ENCODE results near the gene SIL1.

DNA sequence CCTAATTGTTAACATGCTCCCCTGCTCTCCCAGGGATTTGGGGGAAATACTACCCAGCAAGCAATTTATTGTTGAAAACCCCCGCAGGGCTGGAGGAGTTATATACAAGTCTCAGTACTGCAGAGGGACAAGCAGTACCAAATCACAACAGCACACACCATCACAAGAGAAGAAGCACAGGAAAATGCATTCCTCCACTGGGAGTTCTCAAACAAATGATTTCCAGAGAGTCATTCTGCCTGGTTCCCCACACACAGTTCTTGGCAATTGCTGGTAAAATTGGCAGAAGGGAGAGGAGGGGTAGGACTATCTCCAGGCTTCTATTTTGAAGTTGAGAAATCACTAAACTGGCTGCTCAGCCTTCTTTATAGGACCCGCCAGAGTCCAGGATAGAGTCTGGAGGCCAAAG is 16.8 kb downstream of the SIL1 start:
- TF ChIP-seq, protein P1, sequence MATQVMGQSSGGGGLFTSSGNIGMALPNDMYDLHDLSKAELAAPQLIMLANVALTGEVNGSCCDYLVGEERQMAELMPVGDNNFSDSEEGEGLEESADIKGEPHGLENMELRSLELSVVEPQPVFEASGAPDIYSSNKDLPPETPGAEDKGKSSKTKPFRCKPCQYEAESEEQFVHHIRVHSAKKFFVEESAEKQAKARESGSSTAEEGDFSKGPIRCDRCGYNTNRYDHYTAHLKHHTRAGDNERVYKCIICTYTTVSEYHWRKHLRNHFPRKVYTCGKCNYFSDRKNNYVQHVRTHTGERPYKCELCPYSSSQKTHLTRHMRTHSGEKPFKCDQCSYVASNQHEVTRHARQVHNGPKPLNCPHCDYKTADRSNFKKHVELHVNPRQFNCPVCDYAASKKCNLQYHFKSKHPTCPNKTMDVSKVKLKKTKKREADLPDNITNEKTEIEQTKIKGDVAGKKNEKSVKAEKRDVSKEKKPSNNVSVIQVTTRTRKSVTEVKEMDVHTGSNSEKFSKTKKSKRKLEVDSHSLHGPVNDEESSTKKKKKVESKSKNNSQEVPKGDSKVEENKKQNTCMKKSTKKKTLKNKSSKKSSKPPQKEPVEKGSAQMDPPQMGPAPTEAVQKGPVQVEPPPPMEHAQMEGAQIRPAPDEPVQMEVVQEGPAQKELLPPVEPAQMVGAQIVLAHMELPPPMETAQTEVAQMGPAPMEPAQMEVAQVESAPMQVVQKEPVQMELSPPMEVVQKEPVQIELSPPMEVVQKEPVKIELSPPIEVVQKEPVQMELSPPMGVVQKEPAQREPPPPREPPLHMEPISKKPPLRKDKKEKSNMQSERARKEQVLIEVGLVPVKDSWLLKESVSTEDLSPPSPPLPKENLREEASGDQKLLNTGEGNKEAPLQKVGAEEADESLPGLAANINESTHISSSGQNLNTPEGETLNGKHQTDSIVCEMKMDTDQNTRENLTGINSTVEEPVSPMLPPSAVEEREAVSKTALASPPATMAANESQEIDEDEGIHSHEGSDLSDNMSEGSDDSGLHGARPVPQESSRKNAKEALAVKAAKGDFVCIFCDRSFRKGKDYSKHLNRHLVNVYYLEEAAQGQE (IDR thresholded peaks at IDR 0.05; ENCODE audit: borderline replicate concordance) = no peak
- TF ChIP-seq, protein P1 (CRISPR knock-in tag; IDR thresholded peaks at IDR 0.05; ENCODE audit: low read depth) = no peak
- TF ChIP-seq ATF4 (CRISPR knock-in tag; IDR thresholded peaks at IDR 0.05) = no peak
- TF ChIP-seq, protein P2, sequence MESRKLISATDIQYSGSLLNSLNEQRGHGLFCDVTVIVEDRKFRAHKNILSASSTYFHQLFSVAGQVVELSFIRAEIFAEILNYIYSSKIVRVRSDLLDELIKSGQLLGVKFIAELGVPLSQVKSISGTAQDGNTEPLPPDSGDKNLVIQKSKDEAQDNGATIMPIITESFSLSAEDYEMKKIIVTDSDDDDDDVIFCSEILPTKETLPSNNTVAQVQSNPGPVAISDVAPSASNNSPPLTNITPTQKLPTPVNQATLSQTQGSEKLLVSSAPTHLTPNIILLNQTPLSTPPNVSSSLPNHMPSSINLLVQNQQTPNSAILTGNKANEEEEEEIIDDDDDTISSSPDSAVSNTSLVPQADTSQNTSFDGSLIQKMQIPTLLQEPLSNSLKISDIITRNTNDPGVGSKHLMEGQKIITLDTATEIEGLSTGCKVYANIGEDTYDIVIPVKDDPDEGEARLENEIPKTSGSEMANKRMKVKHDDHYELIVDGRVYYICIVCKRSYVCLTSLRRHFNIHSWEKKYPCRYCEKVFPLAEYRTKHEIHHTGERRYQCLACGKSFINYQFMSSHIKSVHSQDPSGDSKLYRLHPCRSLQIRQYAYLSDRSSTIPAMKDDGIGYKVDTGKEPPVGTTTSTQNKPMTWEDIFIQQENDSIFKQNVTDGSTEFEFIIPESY (CRISPR knock-in tag; IDR thresholded peaks at IDR 0.05) = no peak
